B cell (primary cell): ENCODE measurements around the gene AGXT2.

Experiments used
- EZH2 ChIP-seq: IDR thresholded peaks from 2 replicates; pipeline ENCODE4 v1.6.1; 2012; ENCODE audit warnings: borderline replicate concordance, low read depth, mild to moderate bottlenecking, moderate library complexity, low read length; ENCODE audit not compliant: insufficient read depth, poor library complexity, severe bottlenecking
- TF ChIP-seq, protein P1 (sequence below): fragments of 200-600 bp; IDR thresholded peaks from one replicate; pipeline ENCODE4 v1.8.0; 2022; ENCODE audit warnings: antibody characterized with exemption, mild to moderate bottlenecking

- TF ChIP-seq, protein P1, sequence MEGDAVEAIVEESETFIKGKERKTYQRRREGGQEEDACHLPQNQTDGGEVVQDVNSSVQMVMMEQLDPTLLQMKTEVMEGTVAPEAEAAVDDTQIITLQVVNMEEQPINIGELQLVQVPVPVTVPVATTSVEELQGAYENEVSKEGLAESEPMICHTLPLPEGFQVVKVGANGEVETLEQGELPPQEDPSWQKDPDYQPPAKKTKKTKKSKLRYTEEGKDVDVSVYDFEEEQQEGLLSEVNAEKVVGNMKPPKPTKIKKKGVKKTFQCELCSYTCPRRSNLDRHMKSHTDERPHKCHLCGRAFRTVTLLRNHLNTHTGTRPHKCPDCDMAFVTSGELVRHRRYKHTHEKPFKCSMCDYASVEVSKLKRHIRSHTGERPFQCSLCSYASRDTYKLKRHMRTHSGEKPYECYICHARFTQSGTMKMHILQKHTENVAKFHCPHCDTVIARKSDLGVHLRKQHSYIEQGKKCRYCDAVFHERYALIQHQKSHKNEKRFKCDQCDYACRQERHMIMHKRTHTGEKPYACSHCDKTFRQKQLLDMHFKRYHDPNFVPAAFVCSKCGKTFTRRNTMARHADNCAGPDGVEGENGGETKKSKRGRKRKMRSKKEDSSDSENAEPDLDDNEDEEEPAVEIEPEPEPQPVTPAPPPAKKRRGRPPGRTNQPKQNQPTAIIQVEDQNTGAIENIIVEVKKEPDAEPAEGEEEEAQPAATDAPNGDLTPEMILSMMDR = no peak
- TF ChIP-seq EZH2 = no peak
Measured at GRCh38 chr5:35041261-35041660, 6.5 kb downstream of the AGXT2 start.
